CD4-positive, alpha-beta T cell treated with Interleukin-4 for 4 hours (primary cell): ENCODE data around the gene ENDOD1.
A peak's percentile ranks its signal among the peaks of the same experiment; 100 is the strongest.

Experiments used
- DNase-seq: peaks from one replicate; pipeline ENCODE4 v3.0.0-alpha.2; 2020

The ENDOD1 gene

DNA sequence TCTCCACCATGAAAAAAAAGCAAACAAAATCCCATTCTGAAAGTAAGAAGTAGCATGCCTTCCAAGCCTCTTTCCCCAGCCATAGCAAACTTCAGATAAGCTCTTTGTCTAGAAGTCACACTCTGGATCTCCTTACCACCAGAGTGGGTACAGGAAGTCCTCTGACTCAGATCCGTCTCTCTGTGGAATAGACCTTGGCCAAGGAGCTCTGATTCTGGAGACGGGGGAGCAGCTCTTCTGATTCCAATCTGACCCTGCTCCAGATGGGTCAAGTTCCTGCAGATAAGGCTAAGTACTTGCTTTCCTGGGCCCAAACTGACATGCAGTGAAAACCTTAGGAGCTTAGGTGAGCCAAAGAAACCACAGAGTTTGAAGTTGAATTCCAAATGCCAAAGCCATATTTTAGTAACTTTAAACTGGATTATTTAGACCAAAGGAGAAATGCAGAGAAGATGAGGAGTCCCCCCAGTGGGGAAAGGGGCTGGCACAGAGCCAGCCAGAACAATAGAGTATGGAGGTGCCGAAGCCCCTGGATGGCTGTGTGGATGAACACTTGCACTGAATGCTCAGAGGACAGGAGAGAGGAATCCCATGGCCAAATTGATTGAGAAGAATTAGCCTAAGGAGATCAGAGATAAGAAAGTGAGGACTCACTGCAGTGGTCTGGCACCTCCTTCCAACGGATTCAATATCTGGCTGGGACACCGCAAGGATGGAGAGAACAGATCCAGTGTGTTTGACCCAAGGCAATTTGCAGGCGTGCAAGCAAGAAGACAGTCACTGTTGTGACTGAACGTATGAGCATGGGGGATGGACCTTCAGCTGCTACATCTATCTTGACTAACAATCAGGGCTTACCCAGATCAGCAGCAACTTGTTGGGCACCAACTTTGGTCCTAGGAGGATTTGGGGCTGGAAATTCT, 54.9 kb downstream of the ENDOD1 start:
- DNase-seq, result no peak

DNA sequence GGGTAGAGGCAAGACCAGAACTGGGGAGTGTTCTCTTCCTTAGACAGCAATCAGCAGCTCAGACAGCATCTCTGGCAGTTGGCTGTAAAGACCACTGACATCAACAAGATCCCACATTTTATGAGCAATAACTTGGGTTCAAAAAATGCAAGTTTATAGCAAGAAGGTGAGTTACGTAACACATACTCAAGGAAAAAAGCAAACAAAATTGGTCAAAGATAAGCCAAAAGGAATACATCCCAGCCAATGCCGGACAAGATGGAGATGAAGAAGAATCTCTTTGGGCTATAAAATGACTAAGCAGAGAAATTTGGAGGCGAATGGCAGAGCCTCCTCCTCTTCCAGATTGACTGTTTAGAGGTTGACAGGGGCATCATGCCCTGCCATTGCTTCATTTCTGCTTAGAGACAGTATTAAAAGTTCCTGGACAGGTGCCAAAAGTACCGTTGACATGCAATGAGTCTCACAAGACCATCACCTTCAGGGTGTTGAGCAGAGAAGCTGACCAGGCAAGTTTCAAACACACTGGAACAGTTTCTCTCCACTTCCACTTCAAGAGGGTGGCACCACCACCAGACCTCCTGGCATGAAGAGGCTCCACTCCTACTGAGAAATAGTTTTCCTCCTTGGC, 55.9 kb downstream of the ENDOD1 start:
- DNase-seq, result no peak

DNA sequence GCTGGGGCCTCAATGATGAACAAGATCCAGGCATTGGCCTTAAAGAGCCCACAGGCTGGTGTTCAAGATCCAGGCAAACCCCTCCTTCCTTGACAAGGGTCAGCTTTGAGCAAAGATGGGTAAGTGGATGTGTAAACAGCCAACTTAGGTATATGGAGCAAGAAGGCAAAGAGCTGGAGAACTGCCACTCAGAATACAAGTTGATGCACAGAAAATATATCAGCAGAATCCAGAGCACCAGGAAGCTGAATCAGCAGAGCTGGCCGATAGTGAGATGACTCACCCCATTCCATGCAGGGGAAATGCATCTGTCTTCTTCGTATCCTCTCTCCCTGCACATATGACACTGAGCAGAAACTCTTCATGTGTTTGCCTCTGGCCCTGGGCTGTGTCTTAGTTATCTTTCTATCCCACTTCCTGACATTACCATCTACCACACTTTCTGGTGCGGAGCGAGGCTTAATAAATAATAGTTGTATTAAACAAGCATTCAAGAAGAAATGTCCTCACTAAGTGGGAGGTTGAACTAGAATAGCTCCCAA, 57.8 kb downstream of the ENDOD1 start:
- peak; percentile 17 for DNase-seq

DNA sequence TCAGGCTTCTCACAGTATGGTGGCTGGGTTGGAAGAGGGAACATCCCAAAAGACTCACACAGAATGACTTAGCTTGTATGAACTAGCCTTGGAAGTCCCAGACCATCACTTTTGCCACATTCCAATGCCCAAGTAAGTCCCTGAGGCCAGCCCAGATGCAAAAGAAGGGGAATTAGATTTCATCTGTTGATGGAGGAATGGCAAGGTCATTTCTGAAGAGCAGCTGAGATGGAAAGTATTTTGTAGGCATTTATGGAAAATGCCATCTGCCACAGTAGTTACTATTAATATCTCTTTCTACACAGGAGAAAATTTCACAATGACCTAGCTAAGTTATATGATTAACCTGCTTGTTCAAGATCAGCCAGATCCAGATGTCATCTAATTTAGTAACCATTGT, 58.8 kb downstream of the ENDOD1 start:
- no peak for DNase-seq

DNA sequence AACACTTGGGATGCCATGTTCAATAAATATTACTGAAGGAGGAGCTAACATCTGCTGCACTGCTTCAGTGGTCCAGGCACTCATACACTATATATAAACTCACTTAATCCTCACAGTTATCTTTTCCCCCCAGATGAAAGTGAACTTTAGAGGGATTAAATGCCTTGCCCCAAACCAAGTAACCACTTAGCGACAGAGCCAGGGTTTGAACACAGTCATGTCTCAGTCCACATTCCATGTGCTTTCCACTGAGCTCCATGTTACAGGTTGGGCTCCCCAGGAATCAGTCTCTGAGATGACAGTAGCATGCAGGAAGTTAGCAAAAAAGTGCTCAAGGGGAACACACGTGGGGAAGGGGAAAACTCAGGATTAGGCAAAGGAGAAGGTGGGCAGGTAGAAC, 59.3 kb downstream of the ENDOD1 start:
- no peak for DNase-seq

DNA sequence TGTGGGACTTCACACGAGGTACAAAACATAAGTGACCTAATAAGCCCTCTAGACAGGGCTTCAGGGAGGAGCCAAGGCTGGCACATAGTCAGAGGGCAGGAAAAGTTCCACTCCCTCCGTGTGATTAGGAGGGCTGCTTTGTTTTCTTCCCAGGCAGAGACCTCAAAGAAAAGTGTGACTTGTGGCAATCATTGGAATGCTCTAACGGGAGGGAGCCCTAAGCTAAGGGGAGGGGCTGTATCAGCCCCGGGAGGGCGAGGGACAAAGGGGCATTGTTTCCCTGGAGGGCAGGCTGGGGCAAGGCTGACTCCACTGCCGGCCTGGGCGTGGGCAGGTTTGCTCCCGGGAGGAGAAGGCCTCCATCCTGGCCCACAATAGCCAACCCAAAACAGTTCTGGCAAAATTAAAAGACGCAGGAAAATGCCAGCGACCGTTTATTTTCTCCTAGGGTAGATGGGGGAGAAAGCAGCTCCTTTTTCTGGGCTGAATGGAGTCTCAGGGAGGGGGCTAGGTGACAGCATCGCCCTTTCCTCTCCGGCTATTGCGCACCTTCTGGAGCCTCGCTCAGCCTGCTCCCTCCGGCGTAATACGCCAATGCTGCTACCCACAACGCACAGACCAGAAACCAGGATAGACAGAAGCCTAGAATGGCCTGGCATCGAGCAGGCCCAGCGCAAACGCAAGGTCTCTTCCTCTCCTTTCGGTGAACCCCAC, 60.2 kb downstream of the ENDOD1 start:
- DNase-seq, result no peak

DNA sequence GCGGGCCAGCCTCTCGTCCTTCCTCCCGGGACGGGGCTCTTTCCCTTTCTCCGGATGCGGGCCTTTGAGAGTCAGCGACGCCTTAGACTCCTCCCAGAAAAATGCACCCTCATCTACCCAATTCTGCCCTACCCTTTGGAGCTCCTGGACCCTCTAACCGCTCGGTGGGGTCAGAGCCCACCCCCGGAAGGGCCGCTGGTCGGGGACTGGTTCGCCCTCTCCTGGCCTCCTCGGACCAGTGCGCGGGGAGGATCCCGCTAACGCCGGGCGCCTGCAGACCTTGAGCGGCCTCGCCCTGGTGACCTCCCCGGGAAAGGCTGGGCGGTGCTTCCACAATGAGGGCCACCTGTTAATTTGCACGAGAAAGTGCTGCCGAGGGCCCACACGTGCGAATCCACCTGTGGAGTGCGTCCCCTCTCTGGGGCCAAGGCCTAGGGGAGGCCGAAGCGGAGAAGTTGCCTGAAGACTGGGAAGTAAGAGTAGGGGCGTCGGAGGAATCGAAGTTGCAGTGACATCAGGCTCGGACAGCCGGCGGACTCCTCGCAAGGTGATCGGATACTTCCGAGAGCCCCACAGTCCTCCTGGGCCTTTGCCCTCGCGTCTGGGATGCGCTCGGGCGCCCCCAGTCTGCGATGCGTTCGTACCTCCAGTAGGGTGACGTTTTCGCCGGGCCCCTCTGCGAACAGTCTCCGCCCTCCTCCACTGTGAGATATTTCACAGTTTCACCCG, 61.5 kb downstream of the ENDOD1 start:
- peak; percentile 93 for DNase-seq

DNA sequence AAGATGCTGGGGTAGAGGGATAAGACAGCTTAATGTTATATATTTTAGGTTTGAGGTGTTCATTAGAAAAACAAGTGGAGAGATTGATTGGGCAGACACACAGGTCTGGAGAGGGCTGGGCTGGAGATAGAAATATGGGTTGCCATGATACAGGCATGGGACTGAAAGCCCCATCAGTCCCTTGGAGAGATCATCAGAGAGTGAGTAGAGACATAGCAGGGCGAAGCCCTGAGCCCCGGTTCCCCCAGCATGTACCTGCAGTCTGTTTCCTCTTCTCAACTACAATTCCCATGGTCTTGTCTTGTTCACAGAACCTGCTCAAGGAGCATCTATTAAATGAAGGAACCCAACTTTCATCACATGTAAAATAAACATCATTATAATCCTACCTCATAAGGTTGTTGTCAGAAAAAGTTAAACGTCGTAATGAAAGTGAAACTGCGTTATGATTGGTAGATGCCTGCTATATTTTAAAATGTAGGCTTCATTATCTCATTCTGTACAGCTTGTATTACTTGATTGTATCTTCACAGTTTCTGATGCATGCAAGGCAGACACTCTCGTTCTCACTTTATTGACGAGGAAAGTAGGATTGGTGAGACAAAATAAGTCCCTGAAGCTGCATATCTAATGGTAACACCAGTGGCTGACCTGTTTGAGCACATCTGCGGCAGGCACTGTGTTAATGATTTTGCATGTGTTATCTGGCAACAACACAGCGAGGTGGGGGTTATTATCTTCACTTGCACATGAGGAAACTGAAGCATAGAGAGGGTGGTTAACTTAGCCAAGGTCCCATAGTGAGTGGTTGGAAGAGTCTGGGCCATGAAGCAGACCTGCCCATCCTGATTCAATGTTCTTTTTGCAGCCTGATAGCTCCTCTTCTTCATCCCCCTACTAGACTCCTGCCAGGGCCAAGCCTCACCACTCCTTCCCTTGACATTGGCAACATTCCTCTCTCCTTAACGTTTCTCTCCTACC, 63.5 kb downstream of the ENDOD1 start:
- peak; percentile 34 for DNase-seq

DNA sequence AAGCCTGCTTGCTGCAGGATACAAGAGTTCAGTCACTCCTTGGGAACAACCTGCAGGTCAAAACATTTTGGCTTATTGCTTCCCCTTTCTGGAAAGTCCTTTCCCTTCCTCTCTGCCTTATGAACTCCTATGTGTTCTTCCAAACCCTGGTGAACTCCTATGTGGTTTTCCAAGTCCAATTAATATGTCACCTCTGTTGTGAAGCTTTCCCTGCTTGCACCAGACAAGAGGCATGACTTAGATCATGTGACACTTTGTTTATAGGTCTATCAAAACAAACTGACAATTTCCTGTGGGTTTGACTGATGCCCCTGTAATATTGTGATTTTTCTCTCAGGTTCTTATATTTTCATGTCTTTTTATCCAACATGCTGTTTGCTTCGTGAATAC, 64.2 kb downstream of the ENDOD1 start:
- DNase-seq, result peak; percentile 18

DNA sequence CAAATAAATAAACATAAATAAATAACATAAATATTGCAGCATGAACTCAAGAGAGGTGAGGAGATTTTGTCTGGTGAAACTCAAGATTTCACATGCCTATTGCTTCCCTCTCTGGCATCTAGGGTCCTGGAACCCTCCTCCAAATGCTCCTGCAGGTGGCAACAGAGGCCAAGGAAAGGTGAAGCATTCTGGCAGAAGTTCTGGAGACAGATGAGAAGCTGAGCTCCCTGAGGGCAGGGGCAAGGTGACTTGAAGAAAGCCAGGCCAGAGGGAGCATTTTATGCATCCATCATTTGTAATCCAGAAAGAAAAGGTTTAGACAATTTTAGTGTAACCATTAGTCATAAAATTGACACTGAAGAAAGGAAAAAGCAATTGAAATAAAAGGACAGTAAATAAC, 64.9 kb downstream of the ENDOD1 start:
- DNase-seq, result peak; percentile 74

DNA sequence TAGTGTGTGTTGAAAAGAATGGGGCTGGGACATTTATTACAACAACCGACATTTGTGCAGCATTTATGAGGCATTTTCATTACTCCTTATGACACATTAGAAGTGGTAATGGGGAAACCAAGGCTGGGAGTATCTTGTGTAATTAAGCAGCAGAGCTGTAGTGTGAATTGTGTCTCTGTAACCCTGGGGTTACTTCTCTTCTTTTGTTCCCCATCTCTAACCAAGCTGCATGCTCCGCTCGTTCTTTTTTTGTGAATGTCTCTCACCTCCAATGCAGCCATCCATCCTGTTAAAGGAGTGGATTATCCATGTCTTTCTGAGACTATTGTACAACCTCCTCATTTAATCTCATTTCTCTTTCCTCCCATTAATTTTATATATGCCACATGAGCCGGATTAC, 65.7 kb downstream of the ENDOD1 start:
- no peak for DNase-seq

DNA sequence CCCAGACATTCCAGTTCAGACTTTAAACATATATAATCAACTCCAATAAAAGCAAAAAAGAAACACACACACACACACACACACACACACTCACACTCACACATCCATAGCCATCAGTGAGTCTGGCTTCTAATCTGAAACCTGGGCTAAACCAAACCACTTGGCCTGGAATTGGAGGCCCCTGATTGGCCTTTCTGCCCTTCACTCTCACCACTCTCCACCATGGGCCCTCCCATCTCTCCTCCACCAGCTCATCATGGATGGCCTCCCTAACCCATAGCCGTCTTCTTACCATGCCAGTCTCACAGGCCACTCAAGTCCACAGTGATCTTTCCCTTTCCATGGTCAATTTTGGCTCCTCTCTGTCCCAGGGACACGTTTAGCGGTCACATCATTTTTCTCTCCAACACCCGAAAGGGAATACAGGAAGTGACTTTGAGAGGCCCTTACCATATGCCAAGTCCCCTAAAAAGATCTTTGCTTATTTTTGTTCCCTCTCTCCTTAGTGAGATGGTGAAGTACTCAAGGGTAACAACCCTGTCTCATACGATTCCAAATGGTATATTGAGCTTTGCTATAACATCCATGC, 66.6 kb downstream of the ENDOD1 start:
- no peak for DNase-seq

DNA sequence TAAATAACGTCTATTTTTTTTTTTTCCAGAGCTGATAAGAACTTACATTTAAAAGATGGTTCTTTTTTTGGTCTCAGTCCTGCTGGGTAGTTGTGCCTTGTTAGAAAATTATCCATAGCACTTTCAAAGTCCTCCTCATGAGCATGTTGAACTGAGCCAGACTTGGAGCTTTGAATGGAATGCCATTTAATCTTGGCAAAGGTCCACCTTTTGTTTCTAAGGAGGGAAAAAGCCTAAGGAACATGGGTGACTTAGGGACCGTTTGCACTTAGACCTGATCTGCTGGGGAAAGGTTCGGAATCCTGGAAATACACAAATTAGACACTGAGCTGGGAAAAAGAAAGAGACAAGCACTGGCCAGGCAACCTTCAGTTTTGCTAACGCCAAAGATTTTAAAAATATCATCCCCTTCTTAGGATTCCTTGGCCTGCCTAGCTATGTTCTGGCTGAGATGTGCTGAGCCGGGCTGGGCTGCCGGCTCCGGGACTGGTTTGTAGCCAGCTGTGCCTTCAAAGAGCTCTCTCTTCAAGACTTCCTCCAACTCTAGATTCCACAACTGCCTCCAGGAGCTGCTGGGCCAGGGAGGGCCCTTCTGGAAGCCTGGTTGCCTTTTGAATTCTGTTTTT, 67.4 kb downstream of the ENDOD1 start:
- DNase-seq, result no peak

DNA sequence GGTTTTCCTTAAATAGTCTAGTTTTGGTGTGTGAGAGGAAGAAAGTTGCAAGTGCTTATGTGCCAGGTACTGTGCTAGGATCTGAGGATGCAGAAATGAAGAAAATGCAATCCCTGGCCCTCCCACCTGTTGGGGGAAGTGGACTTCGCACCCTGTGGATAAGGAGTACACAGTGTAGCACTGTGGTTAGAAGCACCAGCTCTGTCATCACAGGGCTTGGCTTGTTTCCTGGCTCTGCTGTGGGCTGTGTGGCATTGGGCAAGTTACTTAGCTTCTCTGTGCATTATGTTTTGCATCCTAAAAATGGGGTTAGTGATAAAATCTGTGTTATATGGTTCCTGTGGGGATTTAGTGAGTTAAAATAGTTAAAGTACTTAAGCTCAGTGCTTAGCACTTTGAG, 68.2 kb downstream of the ENDOD1 start:
- peak; percentile 15 for DNase-seq

DNA sequence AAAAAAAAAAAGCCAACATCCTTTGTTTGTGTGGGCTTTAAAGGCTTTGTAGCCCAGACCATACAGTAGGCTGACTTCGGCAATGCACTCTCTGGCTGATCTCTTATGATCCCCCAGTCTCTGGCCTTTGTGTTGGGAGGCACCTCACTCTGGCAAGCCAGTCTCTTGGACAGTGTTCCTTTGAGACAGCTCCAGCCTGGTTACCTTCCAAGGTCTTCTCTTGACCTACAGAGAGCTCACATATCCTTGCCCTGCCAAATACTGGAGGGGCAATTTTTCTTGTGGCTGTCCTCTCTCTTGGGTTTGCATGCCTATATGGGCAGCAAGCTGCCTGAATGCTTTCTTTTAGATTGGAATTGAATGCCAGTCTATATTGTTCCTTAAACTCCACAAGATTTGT, 71.6 kb downstream of the ENDOD1 start:
- DNase-seq, result no peak

DNA sequence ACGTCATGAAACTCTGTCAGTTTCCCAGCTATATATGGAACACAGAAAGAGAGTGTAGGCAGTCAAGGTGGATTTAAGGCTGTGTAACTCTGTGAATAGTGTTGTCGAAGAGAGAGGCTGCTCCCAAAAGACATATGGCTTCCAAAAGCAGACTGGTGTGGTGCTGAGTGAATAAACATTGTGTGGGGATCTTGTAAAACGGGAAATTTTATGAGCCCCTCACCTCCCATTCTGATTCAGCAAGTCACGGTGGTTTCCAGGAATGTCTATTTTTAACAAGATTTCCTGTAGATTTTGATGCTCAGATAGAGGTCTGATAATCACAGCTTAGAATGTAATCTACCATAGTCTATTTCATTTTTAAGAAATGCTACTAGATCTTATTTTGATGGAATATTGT, 73.5 kb downstream of the ENDOD1 start:
- DNase-seq, result no peak

DNA sequence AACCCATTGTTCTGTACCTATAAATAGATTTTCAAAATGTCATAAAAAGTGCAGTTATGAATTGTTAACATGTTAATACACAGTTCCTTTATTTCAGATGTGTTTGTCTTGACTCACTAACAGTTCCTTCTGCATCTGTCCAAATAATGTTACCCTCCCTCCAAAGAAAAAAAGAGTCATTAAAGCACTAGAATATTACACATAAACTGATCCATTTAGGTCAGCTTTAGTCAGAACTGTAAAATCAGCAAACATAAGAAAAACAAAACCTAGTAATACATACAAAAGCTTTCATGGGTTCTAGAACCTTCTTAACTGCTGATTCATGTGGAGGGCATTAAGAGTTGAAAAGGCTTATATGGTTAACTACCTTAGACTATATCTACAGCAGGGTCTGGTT, 76.0 kb downstream of the ENDOD1 start:
- no peak for DNase-seq

DNA sequence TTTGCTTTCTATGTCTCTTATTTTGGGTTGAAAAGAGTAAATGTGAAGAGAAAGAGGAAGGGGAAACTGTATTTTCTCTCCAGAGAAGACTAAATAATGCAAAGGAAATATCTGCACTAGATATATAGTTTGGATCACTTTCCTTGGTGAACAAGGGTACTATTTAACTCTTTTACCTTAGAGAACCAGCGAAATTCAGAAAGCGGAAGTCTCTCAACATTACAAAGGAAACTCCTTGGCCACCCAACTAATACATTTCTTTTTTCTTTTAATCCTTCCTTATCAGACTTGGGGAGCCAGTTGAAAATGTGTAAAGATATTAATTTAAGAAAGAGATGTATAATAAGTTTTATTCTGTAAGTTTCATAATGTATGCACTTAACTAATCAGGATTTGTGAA, 77.1 kb downstream of the ENDOD1 start:
- no peak for DNase-seq

DNA sequence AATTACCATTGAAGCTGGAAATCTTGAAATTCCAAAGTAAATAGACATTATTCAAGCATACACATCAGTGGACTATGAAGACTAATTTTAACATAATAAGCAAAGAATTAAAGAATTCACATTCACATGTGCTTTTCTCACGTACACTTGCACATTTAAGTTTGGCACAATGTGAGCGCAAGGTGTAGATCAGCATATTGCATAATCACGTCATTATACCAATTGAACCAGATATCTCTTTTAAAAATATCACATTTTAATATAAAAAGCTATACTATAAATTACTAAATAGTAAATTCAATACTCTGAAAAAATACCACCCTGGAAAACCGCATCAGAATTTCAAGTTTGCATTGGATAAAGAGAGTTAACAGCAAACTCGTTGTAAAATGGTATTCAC, 80.6 kb downstream of the ENDOD1 start:
- DNase-seq, result no peak

DNA sequence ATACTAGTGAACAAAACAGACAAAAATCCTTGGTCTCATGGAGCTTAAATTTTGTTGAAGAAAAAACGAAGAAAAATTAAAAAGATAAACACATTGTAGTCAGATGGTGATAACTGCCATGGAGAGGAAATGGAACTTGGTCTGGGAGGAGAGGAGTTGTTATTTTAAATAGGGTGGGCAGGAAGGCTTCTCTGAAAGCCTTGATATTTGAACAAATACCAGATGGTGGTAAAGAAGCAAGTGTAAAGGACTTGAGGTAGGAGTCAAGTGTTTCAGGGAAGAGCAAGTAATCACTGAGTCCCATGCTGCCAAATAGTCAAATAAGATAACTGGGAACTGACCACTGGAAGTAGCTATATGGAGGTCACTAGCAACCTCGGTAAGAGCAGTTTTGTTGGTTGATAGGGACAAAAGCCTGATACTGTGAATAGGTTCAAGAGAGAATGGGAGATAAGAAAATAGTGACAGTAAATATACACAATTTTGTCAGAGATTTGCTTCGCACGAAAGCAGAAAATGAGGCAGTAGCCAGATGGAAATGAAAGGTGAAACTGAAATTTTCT, 86.3 kb downstream of the ENDOD1 start:
- no peak for DNase-seq
